Muscle layer of colon (tissue), 2 donors: ENCODE results near the gene CATSPER2.
"Not testable (repeated sequence)": the region's sequence is repeated elsewhere in the genome, so short reads cannot be mapped to it uniquely, and the experiment has no call there.

Source experiments
- H3K27ac ChIP-seq: one replicate; pipeline ENCODE4 v1.7.0; 2013; ENCODE audit warnings: low read depth, mild to moderate bottlenecking, low read length, moderate library complexity
- H3K27me3 ChIP-seq, 2 donors: one replicate each; pipeline ENCODE4 v1.7.0; 2013; ENCODE audit warnings: low read length in 2 of 2, mild to moderate bottlenecking in 2 of 2; ENCODE audit not compliant: insufficient read depth in 2 of 2, control insufficient read depth in 1 of 2
- H3K36me3 ChIP-seq: one replicate; pipeline ENCODE4 v1.7.0; 2013; ENCODE audit warnings: mild to moderate bottlenecking, low read length; ENCODE audit not compliant: insufficient read depth
- H3K4me1 ChIP-seq: one replicate; pipeline ENCODE4 v1.7.0; 2013; ENCODE audit warnings: mild to moderate bottlenecking, low read length; ENCODE audit not compliant: insufficient read depth
- H3K4me3 ChIP-seq, 2 donors: one replicate each; pipeline ENCODE4 v1.7.0; 2013; ENCODE audit warnings: low read length in 2 of 2, low read depth in 1 of 2, mild to moderate bottlenecking in 1 of 2, moderate library complexity in 1 of 2
- H3K9ac ChIP-seq: one replicate; pipeline ENCODE4 v1.7.0; 2013; ENCODE audit warnings: low read length
- H3K9me3 ChIP-seq: one replicate; pipeline ENCODE4 v1.7.0; 2013; ENCODE audit warnings: mild to moderate bottlenecking, low read length
- donor health status: abdominal sarcoma.
- donor health status: Adenocarcinoma of cecum.

The CATSPER2 gene

DNA sequence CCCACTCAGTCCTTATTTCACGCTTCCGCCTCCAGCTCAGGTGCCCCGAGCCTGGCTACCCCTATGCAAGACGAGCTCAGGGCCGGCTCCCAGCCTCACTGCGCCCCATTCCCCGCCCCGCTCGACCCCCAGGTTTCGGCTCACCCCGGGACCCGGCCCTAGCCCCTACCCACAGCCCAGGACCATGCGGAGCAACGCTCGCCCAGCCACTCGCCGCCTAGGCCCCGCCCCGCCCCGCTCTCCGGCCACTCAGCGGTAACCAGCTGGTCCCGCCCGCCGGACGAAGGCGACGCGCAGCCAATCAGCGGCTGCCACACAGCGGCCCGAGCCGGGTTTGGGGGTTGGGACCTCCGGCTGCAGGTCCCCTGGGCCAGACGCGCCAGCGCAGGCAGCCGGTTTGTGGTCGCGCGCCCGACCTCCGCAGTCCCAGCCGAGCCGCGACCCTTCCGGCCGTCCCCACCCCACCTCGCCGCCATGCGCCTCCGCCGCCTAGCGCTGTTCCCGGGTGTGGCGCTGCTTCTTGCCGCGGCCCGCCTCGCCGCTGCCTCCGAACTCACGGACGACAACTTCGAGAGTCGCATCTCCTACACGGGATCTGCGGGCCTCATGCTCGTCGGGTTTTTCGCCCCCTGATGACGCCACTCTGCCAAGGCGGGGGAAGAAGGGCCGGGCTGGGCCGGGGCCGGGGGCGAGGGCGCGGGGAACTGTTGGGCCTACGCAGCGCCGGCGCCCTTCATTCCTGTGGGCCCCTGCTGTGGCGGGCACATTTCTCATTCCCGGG lies at the start of gene CATSPER2:
CATSPER2 (minus strand) TSS at position 196 of the 781 bp plus-strand sequence. CDS start 783 bp downstream, outside the sequence.
- Histone ChIP-seq H3K27me3 (no peaks in the 10 kb centered on the region), H3K9ac (no peak within 1 kb of the TSS), H3K27ac (no peak within 1 kb of the TSS), H3K4me1 (no peaks in the 10 kb centered on the region), H3K9me3 (no peaks in the 10 kb centered on the region), H3K4me3 (no peak within 1 kb of the TSS), H3K36me3 (peaks cover 7% of the 10 kb centered on the region)

- H3K4me3 ChIP-seq, H3K9me3 ChIP-seq, H3K27me3 ChIP-seq, H3K9ac ChIP-seq, H3K36me3 ChIP-seq, H3K4me1 ChIP-seq, H3K27ac ChIP-seq: not testable (repeated sequence)
Measured at GRCh38 chr15:43693148-43694022, 44.7 kb upstream of the CATSPER2 start, which contains the start of gene CKMT1A. TSS of gene CKMT1A (plus strand) at chr15:43693859. CDS start at chr15:43694051, 192 bp downstream.

- H3K36me3 ChIP-seq, H3K4me3 ChIP-seq, H3K27me3 ChIP-seq, H3K4me1 ChIP-seq, H3K9me3 ChIP-seq, H3K9ac ChIP-seq, H3K27ac ChIP-seq: not testable (repeated sequence)
Measured at GRCh38 chr15:43692679-43693078, 44.0 kb upstream of the CATSPER2 start.

DNA sequence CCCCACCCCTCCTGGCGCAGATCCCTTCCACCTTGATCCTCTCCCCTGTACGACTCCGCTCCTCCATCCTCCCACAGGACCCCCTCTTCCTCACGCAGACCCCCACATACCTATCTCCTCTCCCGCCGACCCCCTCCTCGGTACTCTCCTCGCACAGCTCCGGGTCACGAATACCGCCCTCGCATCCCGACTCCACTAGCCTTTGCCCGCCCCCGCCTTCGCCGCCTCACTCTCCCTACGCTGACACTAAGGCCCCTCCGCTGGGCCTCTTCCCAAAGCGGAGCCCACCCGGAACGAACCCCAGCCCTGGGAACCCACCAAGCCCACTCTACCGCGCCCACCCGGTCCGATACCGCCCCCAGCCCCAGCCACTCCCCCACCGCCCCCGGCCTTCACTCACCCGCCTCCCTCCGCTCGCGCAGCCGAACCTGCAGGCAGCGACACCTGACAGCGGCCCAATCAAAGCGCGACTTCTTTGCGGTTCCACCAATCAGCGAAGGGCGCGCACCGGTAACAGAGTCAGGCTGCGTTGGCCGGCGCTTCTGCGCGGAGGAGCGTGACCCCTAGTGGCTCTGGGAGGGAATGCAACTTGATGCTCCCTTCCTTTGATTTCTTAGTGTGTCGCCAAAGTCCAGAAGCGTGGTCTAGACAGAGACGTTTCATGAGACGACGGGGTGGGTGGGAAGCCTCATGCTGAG lies 41.1 kb upstream of the CATSPER2 start:
- H3K27me3 ChIP-seq, H3K4me3 ChIP-seq, H3K4me1 ChIP-seq, H3K9ac ChIP-seq, H3K36me3 ChIP-seq, H3K9me3 ChIP-seq, H3K27ac ChIP-seq: not testable (repeated sequence)

GRCh38 chr15:43674175-43674574 lies 25.5 kb upstream of the CATSPER2 start:
- H3K9ac ChIP-seq, H3K27ac ChIP-seq, H3K9me3 ChIP-seq, H3K4me3 ChIP-seq, H3K4me1 ChIP-seq, H3K27me3 ChIP-seq, H3K36me3 ChIP-seq: not testable (repeated sequence)

GRCh38 chr15:43666177-43666576 lies 17.5 kb upstream of the CATSPER2 start:
- not testable (repeated sequence) for H3K4me1 ChIP-seq, H3K9me3 ChIP-seq, H3K36me3 ChIP-seq, H3K9ac ChIP-seq, H3K4me3 ChIP-seq, H3K27me3 ChIP-seq, H3K27ac ChIP-seq

DNA sequence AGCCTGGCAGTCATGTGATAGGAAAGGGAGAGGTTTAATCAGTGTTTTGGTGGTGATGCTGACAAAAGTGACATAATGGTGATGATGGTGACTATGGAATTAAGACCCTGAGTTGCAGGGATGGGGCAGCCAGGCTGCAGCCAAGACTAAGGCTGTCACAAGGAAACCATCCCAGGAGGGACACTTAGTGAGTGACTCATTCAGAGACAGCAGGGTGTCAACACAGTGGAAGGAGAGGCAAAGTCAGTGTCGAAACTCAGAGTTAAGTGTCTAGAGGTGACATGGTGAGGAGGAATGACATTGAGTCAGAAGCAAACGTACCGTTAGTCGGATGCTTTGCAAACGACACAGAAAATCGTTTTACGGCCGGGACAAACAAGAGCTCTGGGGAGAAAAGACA lies 14.7 kb upstream of the CATSPER2 start:
- H3K27ac ChIP-seq, H3K9ac ChIP-seq, H3K27me3 ChIP-seq, H3K9me3 ChIP-seq, H3K36me3 ChIP-seq, H3K4me3 ChIP-seq, H3K4me1 ChIP-seq: not testable (repeated sequence)

- not testable (repeated sequence) for H3K9ac ChIP-seq, H3K4me3 ChIP-seq, H3K27ac ChIP-seq, H3K4me1 ChIP-seq, H3K36me3 ChIP-seq, H3K9me3 ChIP-seq, H3K27me3 ChIP-seq
Measured at GRCh38 chr15:43662293-43662692, 13.6 kb upstream of the CATSPER2 start.

DNA sequence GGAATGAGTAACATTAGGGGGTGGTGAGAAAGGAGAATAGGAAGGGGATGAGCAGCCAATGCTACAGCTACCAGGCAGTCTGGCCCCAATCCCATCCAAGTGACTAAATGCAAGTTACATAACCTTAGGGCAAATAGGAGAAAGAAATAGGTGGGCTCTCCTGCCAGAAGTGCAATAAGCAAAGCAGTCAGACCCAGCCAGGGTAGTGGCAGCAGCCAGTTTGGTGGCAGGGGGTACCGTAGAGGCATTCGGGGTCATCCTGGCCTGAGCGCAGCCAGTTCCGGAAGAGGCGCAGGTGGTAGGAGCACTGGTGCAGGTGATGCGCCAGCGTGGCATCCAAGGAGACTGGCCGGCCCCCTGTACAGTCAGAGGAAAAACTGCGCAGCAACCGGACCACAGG lies 11.1 kb upstream of the CATSPER2 start:
- H3K36me3 ChIP-seq, H3K27me3 ChIP-seq, H3K4me1 ChIP-seq, H3K9me3 ChIP-seq, H3K9ac ChIP-seq, H3K27ac ChIP-seq, H3K4me3 ChIP-seq: not testable (repeated sequence)

DNA sequence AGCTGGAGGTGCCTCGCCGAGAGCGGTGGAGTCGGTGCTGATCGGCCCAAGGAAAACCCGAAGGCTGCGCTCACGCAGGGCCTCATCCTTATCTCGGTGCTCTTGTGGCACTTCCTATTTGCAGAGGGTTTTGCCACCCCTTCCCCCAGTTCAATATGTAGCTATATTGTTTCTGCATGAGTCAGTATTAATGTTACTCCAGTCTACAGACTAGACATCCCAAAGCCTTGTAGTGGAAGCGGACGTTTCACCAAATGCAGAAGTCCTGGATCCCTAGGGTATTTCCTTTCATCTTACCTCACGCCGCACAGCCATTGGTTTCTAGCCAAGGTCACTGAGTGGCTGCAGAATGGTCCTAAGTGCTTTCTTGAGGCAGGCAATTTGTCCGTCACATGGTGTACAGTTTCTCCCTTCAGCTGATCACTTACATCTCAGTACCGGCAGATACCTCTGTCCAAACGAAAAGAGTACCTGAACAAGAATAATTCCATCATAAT lies 834 bp upstream of the CATSPER2 start:
- H3K9ac ChIP-seq, H3K9me3 ChIP-seq, H3K4me3 ChIP-seq, H3K27ac ChIP-seq, H3K36me3 ChIP-seq, H3K4me1 ChIP-seq, H3K27me3 ChIP-seq: not testable (repeated sequence)

GRCh38 chr15:43638464-43639204 lies 10.0 kb downstream of the CATSPER2 start:
- H3K27me3 ChIP-seq, H3K36me3 ChIP-seq, H3K27ac ChIP-seq, H3K4me3 ChIP-seq, H3K4me1 ChIP-seq, H3K9me3 ChIP-seq, H3K9ac ChIP-seq: not testable (repeated sequence)
